NK-92 (cell line): Measurements from ENCODE around the gene ATP13A4.
"Not testable (repeated sequence)": the region's sequence is repeated elsewhere in the genome, so short reads cannot be mapped to it uniquely, and the experiment has no call there.

ENCODE experiments used
- DNase-seq: peaks from one replicate; lab custom pipeline; 2025; ENCODE audit not compliant: unreplicated experiment; lab: John Stamatoyannopoulos, UW

Gene ATP13A4

DNA sequence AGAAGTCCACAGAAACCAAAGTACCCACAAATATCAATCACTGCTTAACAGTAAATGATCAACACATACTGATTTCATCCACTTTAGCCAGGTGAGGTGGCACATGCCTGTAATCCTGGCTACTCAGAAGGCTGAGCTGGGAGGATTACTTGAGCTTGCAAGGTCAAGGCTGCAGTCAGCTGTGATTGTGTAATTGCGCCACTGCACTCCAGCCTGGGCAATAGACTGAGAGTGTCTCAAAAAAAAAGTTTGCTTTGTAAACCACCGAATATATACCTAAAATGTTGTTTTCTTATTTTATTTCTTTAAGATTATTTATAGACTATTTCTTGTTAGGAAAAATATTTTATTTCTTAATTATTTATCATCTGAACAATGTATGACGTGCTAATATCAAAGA lies 8.7 kb upstream of the ATP13A4 start:
- DNase-seq: no peak

DNA sequence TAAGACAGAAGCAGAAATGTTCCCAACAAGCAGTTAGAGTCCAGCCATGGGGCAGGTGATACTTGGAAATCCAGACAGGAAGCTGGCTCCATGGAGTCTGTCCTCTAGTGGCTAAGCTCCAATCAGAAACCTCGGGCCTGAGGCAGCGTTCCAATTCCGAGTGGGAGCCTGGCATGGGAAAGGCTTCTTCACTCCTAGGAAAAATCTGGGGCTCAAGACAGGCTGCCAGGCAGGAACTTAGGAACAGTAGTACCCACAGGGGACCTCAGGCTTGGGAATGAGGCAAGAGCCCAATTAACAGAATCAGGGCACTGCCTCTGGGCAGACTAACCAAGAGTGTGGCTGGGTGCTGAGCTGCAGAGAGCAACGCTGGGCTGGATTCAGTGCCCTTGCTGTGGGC lies 6.2 kb upstream of the ATP13A4 start:
- no peak for DNase-seq

DNA sequence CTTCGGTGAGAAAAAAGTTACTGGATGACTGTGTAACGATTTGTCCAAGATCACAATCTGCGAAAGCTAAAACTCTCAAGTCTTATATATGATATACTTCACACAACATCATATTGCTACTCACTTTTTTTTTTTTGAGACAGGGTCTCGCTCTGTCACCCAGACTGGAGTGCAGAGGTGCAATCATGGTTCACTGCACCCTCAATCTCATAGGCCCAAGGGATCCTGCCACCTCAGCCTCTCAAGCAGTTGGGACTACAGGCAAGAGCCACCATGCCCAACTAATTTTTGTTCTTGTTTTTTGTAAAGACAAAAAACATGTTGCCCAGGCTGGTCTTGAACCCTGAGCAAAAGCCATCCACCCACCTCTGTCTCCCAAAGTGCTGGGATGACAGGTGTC lies 5.4 kb upstream of the ATP13A4 start:
- no peak for DNase-seq

DNA sequence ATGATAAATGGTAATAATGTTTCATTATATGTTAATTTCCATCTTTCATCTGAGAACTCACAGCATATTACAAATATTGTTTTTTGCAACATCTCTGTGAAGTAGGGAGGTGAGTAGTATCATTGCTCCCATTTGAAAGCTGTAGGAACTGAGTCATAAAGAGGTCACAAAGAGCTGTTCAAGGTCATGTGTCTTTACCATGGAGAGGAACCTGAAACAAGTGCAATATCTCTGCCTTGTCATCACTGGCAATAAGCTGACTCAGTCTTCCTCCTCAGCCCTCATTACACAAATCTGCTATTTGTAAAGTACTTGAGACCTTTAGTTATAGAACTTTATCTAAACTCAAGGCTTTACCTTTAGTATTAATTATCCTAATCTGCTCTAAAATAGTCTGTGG lies 4.4 kb upstream of the ATP13A4 start:
- no peak for DNase-seq

DNA sequence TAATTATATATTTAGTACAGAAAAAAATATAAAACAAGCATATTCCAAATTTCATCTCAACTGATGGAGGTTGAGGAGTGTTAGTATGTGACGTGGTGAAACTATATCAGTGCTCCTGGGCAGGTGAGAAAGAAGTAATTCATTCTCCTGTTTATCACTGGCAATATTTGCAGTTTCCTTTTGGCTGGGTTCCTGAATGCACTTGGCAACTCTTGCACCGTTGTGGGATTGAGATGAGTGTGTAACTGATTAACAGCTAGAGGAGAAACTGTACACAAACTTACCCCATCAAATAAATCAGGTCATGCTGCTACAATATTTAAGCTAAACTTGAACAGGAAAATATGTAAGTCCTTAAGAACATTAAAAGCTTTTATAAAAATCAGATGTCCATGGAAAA lies 2.1 kb upstream of the ATP13A4 start:
- DNase-seq: no peak

DNA sequence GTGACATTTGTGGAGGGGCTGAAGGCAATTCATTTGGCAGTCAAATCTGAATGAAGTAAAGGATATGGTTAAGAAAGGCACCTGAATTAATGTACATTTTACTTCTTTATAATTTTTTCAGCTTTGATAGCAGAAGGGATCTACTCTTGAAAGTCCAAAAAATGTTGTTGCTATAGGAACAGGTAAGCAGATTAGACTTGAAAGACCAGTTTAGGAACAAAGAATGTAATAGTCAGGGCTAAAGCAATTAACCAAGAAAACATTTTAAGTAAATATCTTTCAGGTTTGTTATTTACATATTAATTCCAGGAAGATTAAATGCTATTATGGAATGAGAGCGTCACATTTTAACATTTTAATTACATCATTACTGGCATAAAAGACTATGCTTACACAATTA lies 1.1 kb downstream of the ATP13A4 start:
- no peak for DNase-seq

DNA sequence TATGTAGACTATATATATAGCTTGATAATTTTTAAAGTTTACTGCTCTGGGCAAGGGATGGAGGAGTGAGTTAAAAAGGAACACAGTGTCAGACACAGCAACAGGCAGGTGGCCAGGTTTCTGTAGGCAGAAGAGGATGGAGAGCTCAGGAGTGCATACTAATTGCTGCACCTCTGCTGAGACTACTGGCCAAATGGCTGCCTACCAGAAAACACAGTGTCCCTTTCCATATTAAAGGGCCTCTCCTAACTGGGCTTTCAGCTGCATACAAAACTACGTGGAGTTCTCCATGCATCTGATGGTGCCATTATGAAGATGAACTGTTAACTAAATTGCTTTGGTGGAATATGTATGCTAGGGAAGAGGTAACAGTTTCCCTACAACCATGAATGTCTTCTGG lies 1.8 kb downstream of the ATP13A4 start:
- DNase-seq: no peak

DNA sequence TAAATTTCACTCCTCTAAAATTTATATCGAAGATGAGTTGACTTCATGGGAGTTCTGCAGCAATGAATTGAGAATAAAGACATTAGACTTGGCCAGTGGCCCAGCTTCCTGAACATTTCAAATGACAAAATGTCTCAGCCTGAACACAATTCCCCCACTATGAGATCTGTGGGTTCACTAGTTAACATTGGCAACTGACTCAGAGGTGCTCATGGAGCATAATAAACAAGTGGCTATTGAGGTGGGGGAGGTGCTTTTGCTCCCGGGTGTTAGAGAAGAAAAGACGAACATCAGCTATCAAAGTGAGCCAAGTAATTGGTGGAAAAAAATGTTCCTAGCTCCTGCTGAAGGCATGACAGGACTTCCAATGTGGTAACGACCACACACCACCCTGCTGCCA lies 6.3 kb downstream of the ATP13A4 start:
- DNase-seq: no peak

DNA sequence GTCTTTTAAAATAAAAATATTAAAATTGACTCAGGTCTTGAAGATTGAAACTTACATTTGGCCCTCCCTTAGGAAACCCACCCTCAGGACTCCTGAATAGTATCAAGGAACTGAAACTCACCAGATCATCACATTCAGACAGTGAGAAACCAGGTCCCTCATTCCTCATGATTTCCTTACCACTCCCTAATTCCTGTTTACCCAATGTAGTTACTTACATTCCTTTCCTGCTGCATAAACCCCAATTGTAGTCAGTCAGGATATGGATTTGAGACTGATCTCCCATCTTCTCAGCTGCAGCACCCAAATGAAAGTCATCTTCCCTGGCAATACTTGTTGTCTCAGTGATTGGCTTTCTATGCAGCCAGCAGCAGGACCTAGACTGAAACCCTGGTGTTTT lies 8.6 kb downstream of the ATP13A4 start:
- no peak for DNase-seq

DNA sequence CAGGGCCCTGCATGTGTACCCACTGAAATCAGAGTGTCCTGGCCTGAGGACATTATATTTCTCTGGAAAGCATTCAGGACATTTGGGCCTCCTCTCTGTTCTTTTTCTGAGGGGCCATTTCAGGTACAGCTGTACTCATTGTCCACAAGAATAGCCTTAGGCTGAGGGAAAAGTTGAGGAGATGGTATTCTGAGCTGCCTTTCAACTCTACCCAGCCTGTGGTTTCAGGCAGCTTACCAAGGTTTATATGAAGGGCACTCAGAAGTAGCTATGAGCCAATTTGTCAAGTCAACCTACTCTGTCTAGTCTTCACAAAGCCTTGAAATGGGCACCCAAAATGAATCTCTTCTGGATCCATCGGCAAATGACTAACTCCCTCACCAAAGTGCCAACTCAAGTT lies 9.4 kb downstream of the ATP13A4 start:
- DNase-seq: no peak

DNA sequence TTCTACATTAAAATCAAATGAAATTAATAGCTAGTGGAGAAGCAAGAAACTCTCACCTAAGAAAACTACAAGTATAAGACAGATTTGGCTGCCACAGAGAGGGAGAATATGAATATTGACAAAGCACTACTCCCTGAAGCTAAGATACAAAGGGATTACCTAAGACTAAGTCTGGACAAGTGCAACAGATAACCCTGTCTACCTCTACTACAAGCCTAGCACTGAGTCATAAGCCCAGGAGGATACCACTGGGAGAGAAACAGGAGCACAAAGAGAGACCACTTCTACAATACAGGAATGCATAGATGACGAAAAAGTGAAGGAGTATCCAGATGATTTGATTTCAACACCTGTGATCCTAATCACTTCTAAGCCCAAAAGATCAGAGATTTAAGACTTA lies 10.4 kb downstream of the ATP13A4 start:
- no peak for DNase-seq

DNA sequence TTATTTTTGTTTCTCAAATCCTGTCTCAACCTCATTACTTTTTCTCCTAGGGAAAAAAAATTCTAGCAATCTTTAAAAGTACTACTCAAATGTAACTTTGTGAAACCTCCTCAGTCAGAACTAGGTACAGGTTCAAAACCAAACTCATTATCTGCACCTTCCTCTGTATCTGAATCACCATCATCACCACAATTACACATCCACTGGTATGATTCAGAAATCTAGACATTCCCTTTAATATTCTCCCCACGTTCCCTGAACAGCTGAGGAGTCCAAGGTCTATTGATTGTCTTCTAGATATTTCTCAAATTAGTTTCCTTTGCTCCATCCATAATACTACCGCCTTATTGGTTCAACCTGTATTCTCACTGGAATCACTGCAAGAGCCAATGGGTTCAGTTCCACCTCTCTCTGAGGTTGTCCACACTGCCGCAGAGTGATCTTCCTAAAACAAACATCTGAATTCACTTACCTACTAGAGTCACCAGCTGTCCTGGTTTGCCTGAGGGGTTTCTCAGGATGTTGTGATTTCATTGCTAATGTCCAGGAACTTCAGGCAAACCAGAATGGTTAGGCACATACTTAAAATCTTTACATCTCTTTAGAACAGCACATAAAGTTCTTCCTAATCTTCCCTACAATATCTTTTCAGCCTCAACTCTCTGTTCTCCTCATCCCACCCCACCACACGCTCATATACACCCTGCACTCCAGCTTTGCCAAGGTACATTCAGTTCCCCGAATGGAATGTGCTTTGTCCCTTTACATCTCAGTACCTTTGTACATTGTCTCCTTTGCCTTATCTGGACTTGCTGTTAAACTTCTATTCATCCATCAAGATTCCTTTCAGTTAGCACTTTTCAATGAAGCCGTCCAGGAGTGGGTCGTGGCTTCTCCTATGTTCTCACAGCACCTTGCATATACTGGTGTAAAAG lies 24.2 kb downstream of the ATP13A4 start:
- no peak for DNase-seq

DNA sequence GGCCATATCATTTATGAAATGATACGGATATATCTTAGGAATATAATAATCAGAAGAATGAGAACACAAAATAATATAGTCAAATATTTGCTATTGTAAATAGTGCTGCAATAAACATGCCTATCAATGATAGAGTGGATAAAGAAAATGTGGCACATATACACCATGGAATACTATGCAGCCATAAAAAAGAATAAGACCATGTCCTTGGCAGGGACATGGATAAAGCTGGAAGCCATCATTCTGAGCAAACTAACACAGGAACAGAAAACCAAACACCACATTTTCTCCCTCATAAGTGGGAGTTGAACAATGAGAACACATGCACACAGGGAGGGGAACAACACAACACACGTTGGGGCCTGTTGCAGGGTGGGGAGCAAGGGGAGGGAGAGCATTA lies 28.6 kb downstream of the ATP13A4 start:
- not testable (repeated sequence) for DNase-seq

DNA sequence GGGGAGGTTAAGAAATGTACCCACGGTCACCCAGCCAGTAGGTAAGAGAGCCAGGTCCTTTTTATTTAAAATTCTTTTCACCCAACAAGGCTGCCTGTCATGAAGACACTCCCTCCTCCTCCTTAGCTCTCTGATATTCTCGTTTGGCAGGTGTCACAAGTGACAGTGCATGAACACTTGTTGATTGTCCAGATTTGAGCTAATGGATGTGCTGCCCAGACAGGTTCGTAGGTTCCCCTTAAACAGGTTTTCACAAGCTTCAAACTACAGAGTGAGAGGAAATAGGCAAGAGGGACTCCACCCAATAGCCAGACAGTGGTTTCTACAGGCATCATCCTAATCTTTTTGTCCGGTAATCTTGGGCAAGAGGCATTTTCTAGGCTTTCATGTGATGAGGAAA lies 32.2 kb downstream of the ATP13A4 start:
- no peak for DNase-seq

DNA sequence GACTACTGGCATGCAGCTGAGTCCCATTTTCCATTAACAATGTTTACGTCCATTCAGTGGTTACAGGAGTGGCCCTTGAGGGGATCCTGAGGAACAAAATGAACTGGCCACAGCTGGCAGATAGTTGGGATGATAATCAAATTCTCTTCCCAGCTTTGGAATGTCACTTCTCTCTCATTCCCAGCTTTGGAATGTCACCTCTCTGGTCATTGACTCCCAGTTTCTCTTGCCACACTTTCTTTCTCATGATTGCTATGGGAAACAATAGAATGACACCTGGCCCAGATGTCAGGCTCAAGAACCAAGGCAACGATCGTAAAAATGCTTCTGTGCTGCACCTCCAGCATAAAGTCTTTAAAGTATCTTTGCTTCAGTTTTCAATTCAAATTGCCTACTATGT lies 34.0 kb downstream of the ATP13A4 start:
- no peak for DNase-seq

DNA sequence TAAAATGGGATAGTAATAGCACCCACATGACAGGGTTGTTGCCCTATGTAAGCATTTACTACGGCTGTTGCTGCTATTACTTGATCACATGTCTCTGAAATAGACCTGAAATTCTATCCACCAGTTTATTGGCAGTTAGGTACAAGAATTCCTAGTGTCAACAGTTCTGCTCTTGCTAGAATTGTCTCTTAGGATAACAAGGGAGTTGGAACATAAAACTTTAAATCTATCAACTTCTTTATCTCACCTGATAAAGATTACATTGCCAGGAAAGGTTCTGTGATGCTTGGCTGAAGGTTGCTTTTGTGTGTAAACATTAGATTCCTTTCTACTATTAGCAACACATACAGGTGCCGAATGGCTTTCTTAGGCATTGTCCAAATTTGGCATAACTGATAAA lies 38.7 kb downstream of the ATP13A4 start:
- no peak for DNase-seq

DNA sequence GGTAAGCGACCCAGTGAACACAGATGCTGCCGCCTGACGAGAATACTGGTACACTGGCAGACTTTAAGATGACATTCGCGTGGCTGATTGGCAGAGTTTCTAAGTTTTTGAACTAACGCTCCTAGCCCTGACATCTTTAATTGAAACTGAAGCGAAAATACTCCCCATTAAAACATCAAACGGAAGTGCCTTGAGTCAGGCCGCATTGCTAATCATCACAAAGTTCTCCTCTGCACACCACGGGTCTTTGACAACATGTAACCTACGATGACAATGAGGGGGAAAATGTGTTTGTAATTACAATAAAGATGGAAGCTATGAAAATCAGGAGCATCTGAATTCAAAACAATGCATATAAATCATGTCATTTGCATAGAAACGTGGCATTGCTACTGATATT lies 44.5 kb downstream of the ATP13A4 start:
- no peak for DNase-seq

DNA sequence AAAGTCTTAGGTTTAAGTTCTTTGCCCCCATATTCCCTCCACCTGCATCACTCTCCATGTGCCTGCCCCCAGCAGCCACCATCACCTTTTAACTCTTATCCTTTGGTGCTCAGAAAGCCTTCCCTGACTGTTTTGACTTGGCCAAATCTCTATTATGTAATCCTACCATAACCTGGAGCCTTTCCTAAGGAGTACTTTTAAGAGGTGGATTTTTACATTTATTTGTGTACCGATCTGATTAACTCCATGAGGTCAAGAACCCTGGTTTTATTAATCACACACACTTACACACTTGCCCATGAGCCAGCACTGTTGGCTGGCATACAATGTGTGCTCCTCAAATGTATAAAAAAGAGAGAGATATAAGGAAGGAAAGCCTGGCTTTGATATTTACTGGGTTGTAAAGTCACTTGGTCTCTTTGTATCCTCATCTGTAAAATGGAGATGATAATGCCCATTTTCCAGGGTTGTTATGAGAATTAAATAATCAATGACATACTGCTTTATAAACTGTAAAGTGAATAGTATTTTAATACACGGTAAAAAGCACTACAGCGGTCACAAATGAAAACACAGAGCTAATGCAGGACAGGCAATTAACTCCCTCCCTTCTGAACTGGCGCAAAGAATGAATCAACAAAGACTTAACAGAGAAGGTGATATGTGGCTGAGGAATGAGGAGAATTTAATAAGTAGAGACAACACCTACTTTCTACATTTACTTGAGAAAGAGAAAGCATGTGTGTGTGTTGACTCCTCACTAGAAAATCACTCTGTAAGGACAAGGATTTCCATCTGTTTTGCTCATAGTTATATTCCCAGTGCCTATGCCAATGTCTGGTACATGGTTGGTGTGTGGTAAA lies 45.4 kb downstream of the ATP13A4 start:
- DNase-seq: no peak

DNA sequence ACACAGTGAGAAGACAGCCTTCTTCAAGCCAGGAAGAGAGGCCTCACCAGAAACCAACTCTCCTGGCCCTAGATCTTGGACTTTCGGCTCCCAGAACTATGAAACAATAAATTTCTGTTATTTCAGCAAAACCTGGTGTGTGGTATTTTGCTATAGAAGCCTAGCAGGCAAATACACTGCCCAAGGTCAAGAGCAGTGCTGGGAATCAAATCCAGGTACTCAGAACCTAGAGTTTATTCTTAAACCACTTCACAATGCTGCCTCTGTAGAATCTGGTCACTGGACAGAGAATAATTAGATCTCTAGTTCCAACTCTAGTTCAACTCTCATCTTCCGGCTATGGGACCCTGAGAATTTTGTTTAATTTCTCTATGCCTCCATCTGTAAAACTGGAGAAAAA lies 46.6 kb downstream of the ATP13A4 start:
- no peak for DNase-seq

DNA sequence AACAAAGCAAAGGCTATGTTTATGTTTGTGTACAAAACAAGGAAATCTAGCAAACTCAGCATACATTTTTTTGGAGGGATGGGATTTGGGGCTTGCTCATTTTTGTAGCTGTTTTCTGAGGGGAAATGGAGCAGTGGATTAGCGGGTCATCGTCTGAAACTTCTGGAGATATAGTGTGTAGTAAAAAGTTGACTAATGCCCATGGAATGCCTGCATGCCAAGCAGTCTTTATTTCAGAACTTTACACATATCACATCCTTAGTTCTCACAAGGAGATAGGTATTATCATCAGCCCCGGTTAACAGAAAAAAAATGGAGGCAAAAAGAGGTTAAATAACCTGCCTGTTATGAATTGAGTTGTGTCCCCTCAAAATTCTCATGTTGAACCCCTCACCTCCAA lies 47.1 kb downstream of the ATP13A4 start:
- no peak for DNase-seq

DNA sequence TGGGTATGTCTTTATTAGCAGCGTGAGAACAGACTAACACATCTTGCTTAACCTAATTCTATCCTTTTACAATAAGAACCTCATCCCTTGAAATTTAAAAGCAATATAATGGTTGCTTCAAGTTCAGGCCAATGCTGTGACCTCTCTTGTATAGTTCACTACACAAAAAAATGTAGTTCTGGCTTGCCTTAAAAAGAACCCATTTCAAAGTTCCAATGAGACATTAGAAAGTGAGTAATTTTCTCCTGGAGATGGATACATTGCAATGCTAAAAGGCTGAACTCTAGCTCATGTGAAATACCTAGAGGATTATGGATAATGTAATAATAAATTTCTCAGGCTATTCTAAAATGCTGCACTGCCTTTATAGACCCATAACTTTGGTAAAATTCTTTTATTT lies 47.8 kb downstream of the ATP13A4 start:
- DNase-seq: no peak

DNA sequence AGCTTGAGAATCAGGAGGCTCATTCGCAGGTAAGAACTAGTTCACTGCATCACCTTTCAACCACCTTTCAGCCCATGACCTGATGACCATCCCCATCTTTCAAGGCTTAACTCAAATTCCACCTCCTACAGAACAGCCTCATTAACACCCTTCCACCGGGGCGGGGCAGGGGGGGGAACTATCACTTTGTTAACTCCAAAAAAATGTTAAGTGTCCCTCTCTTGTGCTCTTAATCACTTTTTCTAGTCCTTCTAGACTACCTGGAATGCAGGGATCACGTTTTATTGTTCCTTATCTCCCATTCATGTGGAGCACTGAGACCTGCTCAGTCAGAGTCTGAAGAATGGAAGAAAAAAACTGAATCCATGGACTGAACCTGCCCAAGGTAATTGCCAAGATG lies 51.8 kb downstream of the ATP13A4 start:
- DNase-seq: no peak
